GM21367 (cell line): ENCODE results near the gene ARL5B.

Experiments
- ATAC-seq: cut with Tn5 transposase; IDR thresholded peaks from one replicate; pipeline ENCODE4 v1.9.1; 2021; ENCODE audit not compliant: unreplicated experiment

The ARL5B gene

GRCh38 chr10:18699849-18700840 is 40.9 kb downstream of the ARL5B start:
- ATAC-seq = no peak

- no peak for ATAC-seq
Observed at GRCh38 chr10:18703521-18703920, 44.3 kb downstream of the ARL5B start.

GRCh38 chr10:18710201-18710653 is 51.0 kb downstream of the ARL5B start:
- no peak for ATAC-seq

GRCh38 chr10:18713077-18713476 is 53.8 kb downstream of the ARL5B start:
- ATAC-seq = no peak

- no peak for ATAC-seq
Observed at GRCh38 chr10:18718991-18719390, 59.8 kb downstream of the ARL5B start.

GRCh38 chr10:18719811-18720210 is 60.6 kb downstream of the ARL5B start:
- ATAC-seq = no peak

- ATAC-seq = no peak
Observed at GRCh38 chr10:18721067-18721466, 61.8 kb downstream of the ARL5B start.

GRCh38 chr10:18723801-18724200 is 64.6 kb downstream of the ARL5B start:
- no peak for ATAC-seq
